B cell (primary cell): ENCODE results near the gene HS3ST2. TPM values are rescaled to one million over a fixed set of nuclear protein-coding genes. Genes with fewer than 3 reads are reported as not detected.

Experiments
- ATAC-seq: fragments of 200-7000 bp; cut with Tn5 transposase; one replicate; pipeline ENCODE4 v1.10.0; 2021; ENCODE audit warnings: low read depth, mild to moderate bottlenecking, moderate number of reproducible peaks, moderate library complexity
- CTCF ChIA-PET: fragments of 350-600 bp; sonication (Branson Sonifier 250); formaldehyde crosslinking; loops from one replicate; lab custom pipeline; 2021; ENCODE audit warnings: antibody characterized with exemption, inconsistent platforms; lab: Charles Lee
- POLR2A ChIA-PET: fragments of 350-600 bp; sonication (Branson Sonifier 250); formaldehyde crosslinking; loops from one replicate; lab custom pipeline; 2021; ENCODE audit warnings: antibody characterized with exemption; lab: Charles Lee
- DNase-seq: peaks from one replicate; pipeline ENCODE4 v3.0.0; 2013
- H2AFZ ChIP-seq: 2 replicates; pipeline ENCODE4 v1.6.1; 2012; ENCODE audit warnings: mild to moderate bottlenecking, low read depth, low read length; ENCODE audit not compliant: insufficient read depth, poor library complexity, severe bottlenecking
- H3K27ac ChIP-seq, 2 donors: 1 replicate in 1 of 2; 2 replicates in 1 of 2; pipeline ENCODE4 v1.5.1; 2012 to 2013; ENCODE audit warnings: low read length in 2 of 2, mild to moderate bottlenecking in 2 of 2, moderate library complexity in 1 of 2
- H3K27me3 ChIP-seq, 4 experiments: fragments of 200-600 bp in 1 of 4; sonication (generic) in 1 of 4; replicated peaks in 1 of 4; 1 replicate in 2 of 4; 2 replicates in 2 of 4; pipeline versions ENCODE4 v1.6.1 to v1.7.0; 2013 to 2016; ENCODE audit warnings: low read length in 3 of 4, mild to moderate bottlenecking in 2 of 4, mixed read lengths in 1 of 4, moderate library complexity in 1 of 4; ENCODE audit not compliant: insufficient read depth in 4 of 4, control insufficient read depth in 3 of 4; ENCODE audit errors: control extremely low read depth in 1 of 4
- H3K36me3 ChIP-seq, 2 experiments: replicated peaks in 1 of 2; 1 replicate in 1 of 2; 2 replicates in 1 of 2; pipeline versions ENCODE4 v1.6.1 to v1.7.1; 2013; ENCODE audit warnings: low read length in 1 of 2; ENCODE audit not compliant: insufficient read depth in 2 of 2, control insufficient read depth in 1 of 2; ENCODE audit errors: control extremely low read depth in 1 of 2, extremely low read depth in 1 of 2
- H3K4me1 ChIP-seq, 2 donors: fragments of 200-600 bp in 1 of 2; sonication (generic) in 1 of 2; 1 replicate in 1 of 2; 2 replicates in 1 of 2; pipeline versions ENCODE4 v1.5.1 to v1.6.1; 2013 to 2017; ENCODE audit warnings: low read length in 2 of 2; ENCODE audit not compliant: control insufficient read depth in 2 of 2, insufficient read depth in 2 of 2
- H3K4me2 ChIP-seq: replicated peaks from 2 replicates; pipeline ENCODE3; 2012; ENCODE audit warnings: mild to moderate bottlenecking, low read depth, low read length; ENCODE audit not compliant: poor library complexity, severe bottlenecking
- H3K4me3 ChIP-seq, 5 experiments: fragments of 200-600 bp in 1 of 5; sonication (generic) in 1 of 5; 1 replicate in 3 of 5; 2 replicates in 2 of 5; pipeline versions ENCODE4 v1.5.1 to v1.7.0; 2011 to 2016; ENCODE audit warnings: low read length in 4 of 5, mild to moderate bottlenecking in 4 of 5, low read depth in 2 of 5, control low read depth in 1 of 5, moderate library complexity in 1 of 5; ENCODE audit not compliant: insufficient read depth in 1 of 5; ENCODE audit errors: control extremely low read depth in 1 of 5, extremely low read depth in 1 of 5
- H3K79me2 ChIP-seq: fragments of 200-600 bp; sonication (generic); one replicate; pipeline ENCODE4 v1.6.0; 2016; ENCODE audit warnings: low read length; ENCODE audit not compliant: control insufficient read depth, insufficient read depth
- H3K9ac ChIP-seq: fragments of 200-600 bp; sonication (generic); 2 replicates; pipeline ENCODE4 v1.6.1; 2017; ENCODE audit warnings: mild to moderate bottlenecking, low read length, moderate library complexity
- H3K9me3 ChIP-seq, 3 donors: one replicate each; pipeline versions ENCODE4 v1.6.1 to v1.7.1; 2013; ENCODE audit warnings: low read length in 2 of 3; ENCODE audit not compliant: control insufficient read depth in 2 of 3, insufficient read depth in 1 of 3; ENCODE audit errors: control extremely low read depth in 1 of 3
- H4K20me1 ChIP-seq: 2 replicates; pipeline ENCODE4 v1.6.0; 2012; ENCODE audit warnings: mild to moderate bottlenecking, low read length; ENCODE audit not compliant: insufficient read depth, control insufficient read depth, poor library complexity, severe bottlenecking
- H3K27ac Mint-ChIP-seq: one replicate; pipeline ENCODE4 v1.8.0; 2021; ENCODE audit warnings: mixed read lengths
- H3K27me3 Mint-ChIP-seq: one replicate; pipeline ENCODE4 v1.8.0; 2021; ENCODE audit warnings: mixed read lengths
- H3K4me1 Mint-ChIP-seq: one replicate; pipeline ENCODE4 v1.8.0; 2021; ENCODE audit warnings: mixed read lengths
- H3K4me3 Mint-ChIP-seq: one replicate; pipeline ENCODE4 v1.8.0; 2021; ENCODE audit warnings: mixed read lengths
- H3K9me3 Mint-ChIP-seq: one replicate; pipeline ENCODE4 v1.8.0; 2022; ENCODE audit warnings: mixed read lengths; ENCODE audit not compliant: insufficient read depth
- CTCF ChIP-seq: fragments of 200-600 bp; IDR thresholded peaks from one replicate; pipeline ENCODE4 v1.8.0; 2022; ENCODE audit warnings: antibody characterized with exemption, mild to moderate bottlenecking
- EZH2 ChIP-seq: IDR thresholded peaks from 2 replicates; pipeline ENCODE4 v1.6.1; 2012; ENCODE audit warnings: borderline replicate concordance, low read depth, mild to moderate bottlenecking, moderate library complexity, low read length; ENCODE audit not compliant: insufficient read depth, poor library complexity, severe bottlenecking
- WGBS: methylation state at CpG from one replicate; pipeline ENCODE4 v1.1.5; 2013; ENCODE audit warnings: missing lambda C conversion rate; ENCODE audit not compliant: insufficient coverage; 5-methylcytosine and 5-hydroxymethylcytosine counted together
- intact Hi-C: fragments of 100-400 bp; cut with micrococcal nuclease; formaldehyde crosslinking; loops from one replicate; pipeline ENCODE4 v1.10.0; 2022
- polyA plus RNA-seq: library from polyadenylated mRNA; depleted of rRNA; stranded (reverse); fragments of >200 nt; gene quantifications from 2 replicates; pipeline ENCODE4 v1.2.3, GENCODE V29; 2012
- total RNA-seq, 2 donors: library from RNA; stranded (reverse); fragments of 120-200 nt in 1 of 2; gene quantifications; 1 replicate in 1 of 2; 2 replicates in 1 of 2; pipeline versions ENCODE4 v1.2.3 to v1.2.4, GENCODE V29; 2013 to 2022

The HS3ST2 gene
- total and polyA plus RNA-seq, 2 donors (not counting 1 experiment from before 2014, with no cell fraction given): not detected

GRCh38 chr16:22781480-22781879 lies 32.5 kb upstream of the HS3ST2 start:
- POLR2A ChIA-PET: no interaction called here
- Histone ChIP-seq H3K27ac (no peak overlapping the region), H3K36me3 (no peaks in the 10 kb centered on the region), H3K27me3 (peaks cover 0 to 4% (median 0%) of the 10 kb centered on the region in 4 experiments), H3K9me3 (no peaks in the 10 kb centered on the region), H2AFZ (no peak overlapping the region), H3K9ac (no peak overlapping the region), H3K4me2 (no peak overlapping the region), H3K4me1 (no peaks in the 10 kb centered on the region), H3K79me2 (no peaks in the 10 kb centered on the region), H3K4me3 (no peak overlapping the region), H4K20me1 (no peaks in the 10 kb centered on the region)
- intact Hi-C loops: no loop called here
- Mint-ChIP-seq H3K4me3 (no peak overlapping the region), H3K4me1 (no peaks in the 10 kb centered on the region), H3K9me3 (no peaks in the 10 kb centered on the region), H3K27ac (no peak overlapping the region), H3K27me3 (peaks cover 15% of the 10 kb centered on the region)
- TF ChIP-seq EZH2 (no peak), CTCF (no peak)
- 98% methylated on average over 4 of the region's 8 CpGs for WGBS
- DNase-seq (no peak), ATAC-seq (no peak)
- CTCF ChIA-PET: no interaction called here

- peaks cover 0 to 4% (median 0%) of the 10 kb centered on the region in 4 experiments for H3K27me3 ChIP-seq
- no peak for TF ChIP-seq CTCF
- TF ChIP-seq EZH2: no peak
- Mint-ChIP-seq H3K9me3 (no peaks in the 10 kb centered on the region), H3K4me1 (no peaks in the 10 kb centered on the region), H3K4me3 (no peak overlapping the region), H3K27me3 (peaks cover 14% of the 10 kb centered on the region), H3K27ac (no peak overlapping the region)
- no peaks in the 10 kb centered on the region for H3K36me3 ChIP-seq
- DNase-seq (no peak), ATAC-seq (no peak)
- CTCF ChIA-PET: no interaction called here
- no peaks in the 10 kb centered on the region for H4K20me1 ChIP-seq
- H3K27ac ChIP-seq: no peak overlapping the region
- no peaks in the 10 kb centered on the region for H3K4me1 ChIP-seq
- H3K79me2 ChIP-seq: no peaks in the 10 kb centered on the region
- intact Hi-C loops: no loop called here
- H3K9me3 ChIP-seq: no peaks in the 10 kb centered on the region
- no peak overlapping the region for H3K4me2 ChIP-seq
- POLR2A ChIA-PET: no interaction called here
- H3K4me3 ChIP-seq: no peak overlapping the region
- H3K9ac ChIP-seq: no peak overlapping the region
- 5% methylated on average over 3 of the region's 4 CpGs for WGBS
- H2AFZ ChIP-seq: no peak overlapping the region
Measured at GRCh38 chr16:22782314-22782713, 31.6 kb upstream of the HS3ST2 start.
